ENCODE results near the gene SLC16A4.

SLC16A4 gene

GRCh38 chr1:110326826-110327225 lies 64.0 kb downstream of the SLC16A4 start:
- no peak for DNase-seq

- no peak for DNase-seq
These were observed 66.2 kb downstream of the SLC16A4 start for GRCh38 chr1:110324667-110325066.

GRCh38 chr1:110321846-110322245 lies 69.0 kb downstream of the SLC16A4 start:
- DNase-seq, result no peak

DNA sequence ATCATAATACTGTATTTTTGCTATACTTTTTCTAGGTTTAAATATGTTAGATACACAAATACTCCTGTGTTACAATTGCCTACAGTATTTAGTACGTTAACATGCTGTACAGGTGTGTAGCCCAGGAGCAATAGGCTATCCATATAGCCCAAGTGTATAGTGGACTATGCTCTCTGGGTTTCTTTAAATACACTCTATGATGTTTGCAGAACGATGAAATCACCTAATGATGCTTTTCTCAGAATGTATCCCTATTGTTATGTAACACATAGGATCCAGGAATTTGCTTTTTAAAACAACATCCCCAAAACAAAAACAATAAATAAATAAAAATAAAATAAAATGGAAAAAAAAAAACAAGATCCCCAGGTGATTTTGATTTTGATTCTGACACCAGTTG lies 69.8 kb downstream of the SLC16A4 start:
- DNase-seq, result no peak

- DNase-seq, result no peak
These were observed 70.7 kb downstream of the SLC16A4 start for GRCh38 chr1:110320168-110320518.

GRCh38 chr1:110319332-110320167 lies 71.3 kb downstream of the SLC16A4 start:
- DNase-seq, result no peak

DNA sequence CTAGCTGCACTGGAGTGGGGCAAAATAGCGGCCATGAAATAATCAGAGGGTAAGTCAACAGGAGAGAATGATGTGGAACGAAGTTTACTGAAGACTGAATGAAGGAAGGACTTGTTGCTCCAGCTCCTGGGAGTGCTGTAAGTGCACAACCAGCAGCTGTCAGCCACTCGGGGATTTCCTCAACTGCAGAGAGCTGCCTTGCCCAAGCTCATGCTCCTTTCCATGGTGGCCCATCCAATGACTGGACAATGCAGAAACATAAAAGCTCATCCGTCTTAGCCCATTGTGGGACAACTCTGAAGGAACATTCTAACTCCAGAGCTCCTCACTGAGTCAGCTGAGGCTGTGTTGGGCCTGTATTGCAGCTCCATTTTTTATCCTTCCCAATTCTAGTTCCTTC lies 72.8 kb downstream of the SLC16A4 start:
- DNase-seq, result no peak

- no peak for DNase-seq
These were observed 74.1 kb downstream of the SLC16A4 start for GRCh38 chr1:110316735-110317134.

Measured in C1 segment of cervical spinal cord (tissue), 14 donors.